NB4 (cell line): ENCODE measurements around the gene IRF5.

Source experiments
- POLR2A ChIP-seq: IDR thresholded peaks from 2 replicates; pipeline ENCODE4 v1.6.1; 2011; ENCODE audit warnings: mild to moderate bottlenecking; ENCODE audit not compliant: insufficient read length; ENCODE audit errors: extremely low read depth
- TF ChIP-seq, protein P1 (sequence below): IDR thresholded peaks from one replicate; pipeline ENCODE4 v1.5.1; 2012; ENCODE audit warnings: low read depth, low read length

DNA sequence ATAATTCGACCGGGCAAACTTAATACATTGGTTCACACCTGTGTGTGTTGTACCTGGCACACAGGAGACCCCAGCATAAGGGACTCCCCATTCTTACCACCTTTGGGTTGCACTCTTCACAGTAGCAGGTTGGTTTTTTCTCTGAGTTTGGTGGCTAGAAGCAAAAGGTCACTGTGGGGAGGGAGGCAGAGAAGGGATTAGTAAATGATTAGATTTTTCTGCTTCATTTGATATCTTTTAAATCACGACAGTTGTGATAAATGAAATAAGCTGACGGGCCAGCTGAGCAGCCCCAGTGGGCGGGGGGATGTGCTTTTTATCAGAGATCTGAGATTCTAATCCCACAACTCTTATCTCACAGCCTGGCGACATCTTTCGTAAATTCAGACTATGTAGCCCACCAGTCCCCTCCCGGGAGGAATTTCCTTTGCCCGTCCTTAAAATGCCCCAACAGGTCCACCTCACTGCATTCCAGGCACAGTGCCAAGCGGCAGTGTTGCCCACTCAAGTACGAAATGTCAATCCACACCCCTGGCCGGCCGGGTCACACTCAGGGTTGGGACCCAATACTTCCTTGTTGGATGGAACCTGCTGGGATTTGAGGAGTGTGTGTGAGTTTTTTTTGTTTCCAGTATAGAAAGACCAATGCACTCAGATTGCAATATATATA, 16.7 kb upstream of the IRF5 start:
- TF ChIP-seq POLR2A: no peak
- TF ChIP-seq, protein P1, sequence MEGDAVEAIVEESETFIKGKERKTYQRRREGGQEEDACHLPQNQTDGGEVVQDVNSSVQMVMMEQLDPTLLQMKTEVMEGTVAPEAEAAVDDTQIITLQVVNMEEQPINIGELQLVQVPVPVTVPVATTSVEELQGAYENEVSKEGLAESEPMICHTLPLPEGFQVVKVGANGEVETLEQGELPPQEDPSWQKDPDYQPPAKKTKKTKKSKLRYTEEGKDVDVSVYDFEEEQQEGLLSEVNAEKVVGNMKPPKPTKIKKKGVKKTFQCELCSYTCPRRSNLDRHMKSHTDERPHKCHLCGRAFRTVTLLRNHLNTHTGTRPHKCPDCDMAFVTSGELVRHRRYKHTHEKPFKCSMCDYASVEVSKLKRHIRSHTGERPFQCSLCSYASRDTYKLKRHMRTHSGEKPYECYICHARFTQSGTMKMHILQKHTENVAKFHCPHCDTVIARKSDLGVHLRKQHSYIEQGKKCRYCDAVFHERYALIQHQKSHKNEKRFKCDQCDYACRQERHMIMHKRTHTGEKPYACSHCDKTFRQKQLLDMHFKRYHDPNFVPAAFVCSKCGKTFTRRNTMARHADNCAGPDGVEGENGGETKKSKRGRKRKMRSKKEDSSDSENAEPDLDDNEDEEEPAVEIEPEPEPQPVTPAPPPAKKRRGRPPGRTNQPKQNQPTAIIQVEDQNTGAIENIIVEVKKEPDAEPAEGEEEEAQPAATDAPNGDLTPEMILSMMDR: no peak
